HEK293T (cell line): Measurements from ENCODE around the gene SKIC3.

Experiments used
- CTCF ChIA-PET: fragments of 350-600 bp; formaldehyde crosslinking; extraction: SDS; loops from one replicate; lab custom pipeline; 2021; ENCODE audit warnings: antibody characterized with exemption, inconsistent platforms; lab: Yijun Ruan, JAX
- POLR2A ChIA-PET: fragments of 350-600 bp; formaldehyde crosslinking; extraction: SDS; loops from one replicate; lab custom pipeline; 2020; ENCODE audit warnings: antibody characterized with exemption, inconsistent platforms; lab: Yijun Ruan, JAX
- DNase-seq: peaks from one replicate; pipeline ENCODE4 v3.0.0; 2012; ENCODE audit warnings: mixed read lengths; ENCODE audit errors: extremely low spot score
- ARNT ChIP-seq: fragments of 450-650 bp; IDR thresholded peaks from 2 replicates; pipeline ENCODE4 v1.6.1; 2017; ENCODE audit warnings: mild to moderate bottlenecking
- BHLHE40 ChIP-seq: fragments of 450-650 bp; IDR thresholded peaks from 2 replicates; pipeline ENCODE4 v1.6.1; 2016; ENCODE audit warnings: mild to moderate bottlenecking, moderate library complexity, borderline replicate concordance
- CTBP1 ChIP-seq: fragments of 450-650 bp; IDR thresholded peaks from 2 replicates; pipeline ENCODE4 v1.6.1; 2016; ENCODE audit warnings: borderline replicate concordance
- ELF4 ChIP-seq: fragments of 450-650 bp; IDR thresholded peaks from 2 replicates; pipeline ENCODE4 v1.6.1; 2017; ENCODE audit warnings: antibody characterized with exemption
- FOXA1 ChIP-seq: fragments of 450-650 bp; IDR thresholded peaks from 2 replicates; pipeline ENCODE4 v1.6.1; 2016; ENCODE audit warnings: mild to moderate bottlenecking
- FOXK2 ChIP-seq: fragments of 450-650 bp; IDR thresholded peaks from 2 replicates; pipeline ENCODE4 v1.6.1; 2016; ENCODE audit warnings: mild to moderate bottlenecking
- FOXM1 ChIP-seq: fragments of 450-650 bp; IDR thresholded peaks from 2 replicates; pipeline ENCODE4 v1.6.1; 2017; ENCODE audit warnings: mild to moderate bottlenecking, borderline replicate concordance
- HDGF ChIP-seq: fragments of 450-650 bp; IDR thresholded peaks from 2 replicates; pipeline ENCODE4 v1.6.1; 2017; ENCODE audit warnings: antibody characterized with exemption, borderline replicate concordance
- L3MBTL2 ChIP-seq: fragments of 450-650 bp; conservative IDR thresholded peaks from 2 replicates; pipeline ENCODE4 v1.6.1; 2016; ENCODE audit warnings: mild to moderate bottlenecking
- LEF1 ChIP-seq: fragments of 450-650 bp; IDR thresholded peaks from 2 replicates; pipeline ENCODE4 v1.6.1; 2017; ENCODE audit warnings: mild to moderate bottlenecking, borderline replicate concordance
- NFRKB ChIP-seq: fragments of 450-650 bp; IDR thresholded peaks from 2 replicates; pipeline ENCODE4 v1.6.1; 2016; ENCODE audit warnings: mild to moderate bottlenecking, moderate library complexity
- PKNOX1 ChIP-seq: fragments of 450-650 bp; IDR thresholded peaks from 2 replicates; pipeline ENCODE4 v1.6.1; 2016
- SP1 ChIP-seq: fragments of 450-650 bp; IDR thresholded peaks from 2 replicates; pipeline ENCODE4 v1.6.1; 2017
- SUZ12 ChIP-seq: fragments of 450-650 bp; IDR thresholded peaks from 2 replicates; pipeline ENCODE4 v1.6.1; 2016; ENCODE audit warnings: mild to moderate bottlenecking
- TARDBP ChIP-seq: fragments of 450-650 bp; IDR thresholded peaks from 2 replicates; pipeline ENCODE4 v1.6.1; 2016
- ZNF384 ChIP-seq: fragments of 450-650 bp; IDR thresholded peaks from 2 replicates; pipeline ENCODE4 v1.6.1; 2016

Gene SKIC3

DNA sequence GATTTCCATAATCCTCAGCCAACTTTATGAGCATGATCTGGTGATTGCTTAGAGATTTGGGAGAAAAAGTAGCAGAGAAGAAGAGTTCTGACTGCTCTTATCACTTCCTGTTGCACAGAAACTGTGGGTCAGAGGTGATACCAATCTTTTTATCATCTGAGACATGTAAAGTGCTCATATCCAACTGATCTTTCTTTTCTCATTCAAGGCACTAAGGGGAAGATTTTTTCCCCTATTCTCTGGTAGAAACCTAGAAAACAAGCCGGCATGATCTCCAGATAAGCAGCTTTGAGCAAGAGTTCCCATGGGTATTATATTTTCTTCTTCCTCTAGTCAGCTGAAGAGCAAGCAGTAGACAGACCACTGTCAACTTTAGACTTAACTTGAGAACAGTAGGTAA is 36.1 kb upstream of the SKIC3 start:
- no peak for TF ChIP-seq ZNF384
- no peak for TF ChIP-seq CTBP1
- no peak for TF ChIP-seq NFRKB
- no peak for TF ChIP-seq PKNOX1
- TF ChIP-seq LEF1: no peak
- TF ChIP-seq SUZ12: no peak
- no peak for TF ChIP-seq FOXM1
- no peak for TF ChIP-seq FOXK2
- no peak for TF ChIP-seq ELF4
- no peak for TF ChIP-seq ARNT
- TF ChIP-seq TARDBP: no peak
- TF ChIP-seq FOXA1: no peak
- TF ChIP-seq HDGF: no peak
- ChIA-PET POLR2A (no interaction called here), CTCF (no interaction called here)
- no peak for DNase-seq

DNA sequence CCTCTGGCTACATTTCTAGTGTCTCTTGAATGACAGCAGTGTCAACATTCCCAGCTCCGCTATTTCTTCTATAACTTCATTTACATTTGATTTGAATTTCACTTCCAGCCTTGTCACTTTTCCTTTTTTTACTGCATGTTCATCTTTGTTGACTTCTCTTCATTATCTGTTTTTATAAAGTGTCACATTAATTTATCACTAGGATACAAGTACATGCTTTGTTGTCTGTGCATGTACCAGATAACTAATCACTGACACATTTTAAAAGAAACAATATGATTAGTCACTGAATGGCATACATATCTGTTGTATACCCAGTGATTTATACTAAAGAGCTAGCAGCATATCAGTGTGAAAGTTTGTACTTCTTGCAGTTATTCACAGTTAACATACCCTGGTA is 29.2 kb upstream of the SKIC3 start:
- ChIA-PET POLR2A (no interaction called here), CTCF (no interaction called here)
- no peak for DNase-seq
- TF ChIP-seq HDGF (no peak), FOXA1 (no peak), FOXM1 (no peak)

- DNase-seq: no peak
- POLR2A ChIA-PET: interaction anchor here (1.0 kb wide), 1 partner anchor 27 kb away, joined by 3 read pairs; the partner anchor contains the start of genes ARSK and SKIC3
- CTCF ChIA-PET: no interaction called here
- no peak for TF ChIP-seq SUZ12
- TF ChIP-seq FOXM1: no peak
- no peak for TF ChIP-seq ZNF384
- TF ChIP-seq HDGF: no peak
- no peak for TF ChIP-seq BHLHE40
- TF ChIP-seq ARNT: no peak
- no peak for TF ChIP-seq FOXK2
- TF ChIP-seq LEF1: no peak
- TF ChIP-seq ELF4: no peak
- no peak for TF ChIP-seq TARDBP
- TF ChIP-seq FOXA1: no peak
- TF ChIP-seq L3MBTL2: no peak
- TF ChIP-seq SP1: no peak
- no peak for TF ChIP-seq CTBP1
- TF ChIP-seq PKNOX1: no peak
- no peak for TF ChIP-seq NFRKB
Measured at GRCh38 chr5:95581576-95581975, 26.8 kb upstream of the SKIC3 start.

- ChIA-PET CTCF (no interaction called here), POLR2A (no interaction called here)
- no peak for DNase-seq
- no peak for TF ChIP-seq ZNF384
- TF ChIP-seq CTBP1: no peak
Measured at GRCh38 chr5:95572016-95572415, 17.2 kb upstream of the SKIC3 start.

GRCh38 chr5:95565280-95565920 is 10.6 kb upstream of the SKIC3 start:
- ChIA-PET POLR2A (interaction anchor here (2.7 kb wide), 1 partner anchor 10 kb away, joined by 10 read pairs; the partner anchor contains the start of genes ARSK and SKIC3), CTCF (interaction anchor here (0.7 kb wide), 1 partner anchor 579 kb away, joined by 4 read pairs; no protein-coding TSS in a partner anchor)
- TF ChIP-seq SUZ12 (no peak), FOXK2 (no peak), L3MBTL2 (no peak), FOXA1 (no peak), ZNF384 (no peak), HDGF (no peak), SP1 (no peak)
- DNase-seq: no peak

- TF ChIP-seq NFRKB (no peak), BHLHE40 (no peak), TARDBP (no peak), FOXA1 (no peak), ARNT (no peak), HDGF (no peak), PKNOX1 (no peak), ZNF384 (no peak), FOXM1 (no peak), ELF4 (no peak)
- ChIA-PET CTCF (interaction anchor here (0.6 to 0.7 kb wide), 2 partner anchors 71 to 1435 kb away, joined by 4 read pairs; no protein-coding TSS in a partner anchor), POLR2A (interaction anchor here (2.7 kb wide), 1 partner anchor 9 kb away, joined by 10 read pairs; the partner anchor contains the start of genes ARSK and SKIC3)
- DNase-seq: no peak
Measured at GRCh38 chr5:95564450-95564849, 9.7 kb upstream of the SKIC3 start.

- CTCF ChIA-PET: no interaction called here
- no peak for DNase-seq
- POLR2A ChIA-PET: interaction anchor here (0.6 to 2.7 kb wide), 2 partner anchors 8 to 11 kb away, joined by 3 to 10 read pairs; partner anchors contain the start of genes ARSK and SKIC3
- no peak for TF ChIP-seq ARNT
- no peak for TF ChIP-seq NFRKB
- TF ChIP-seq HDGF: no peak
Measured at GRCh38 chr5:95563367-95563766, 8.6 kb upstream of the SKIC3 start.
